MG63 (cell line): ENCODE results near the gene NXPH3. TPM values are rescaled to one million over a fixed set of nuclear protein-coding genes. Genes with fewer than 3 reads are reported as not detected.
"Not testable (repeated sequence)": the region's sequence is repeated elsewhere in the genome, so short reads cannot be mapped to it uniquely, and the experiment has no call there.

Experiments
- DNase-seq: peaks from one replicate; pipeline ENCODE4 v3.0.0-alpha.2; 2020
- H3K27me3 ChIP-seq: fragments of 250-450 bp; sonication (Bioruptor Pico); 2 replicates; pipeline ENCODE4 v1.5.1; 2020; ENCODE audit warnings: mild to moderate bottlenecking, moderate library complexity
- H3K36me3 ChIP-seq: fragments of 250-450 bp; sonication (Bioruptor Pico); 2 replicates; pipeline ENCODE4 v1.5.1; 2020; ENCODE audit warnings: mild to moderate bottlenecking, moderate library complexity
- H3K4me3 ChIP-seq: fragments of 250-450 bp; sonication (Bioruptor Pico); 2 replicates; pipeline ENCODE4 v1.5.1; 2020; ENCODE audit warnings: mild to moderate bottlenecking, moderate library complexity
- H3K9me3 ChIP-seq: fragments of 250-450 bp; sonication (Bioruptor Pico); 2 replicates; pipeline ENCODE4 v1.5.1; 2020; ENCODE audit warnings: mild to moderate bottlenecking, moderate library complexity
- total RNA-seq: library from RNA; depleted of rRNA; stranded (reverse); fragments of >200 nt; shearing (Covaris generic); gene quantifications from 2 replicates; pipeline ENCODE4 v1.2.3, GENCODE V29; 2014; ENCODE audit warnings: low replicate concordance; rRNA removed

Gene NXPH3
- total RNA-seq = 0.36 TPM in 1 of 2 replicates, not detected in the other

GRCh38 chr17:49575679-49576087 lies at the start of gene NXPH3:
Gene NXPH3 (plus strand): TSS chr17:49575871. CDS start chr17:49576220, 349 bp downstream.
- Histone ChIP-seq H3K36me3 (no peaks in the 10 kb centered on the region), H3K4me3 (peak within 1 kb of the TSS; percentile 45), H3K27me3 (peaks cover 27% of the 10 kb centered on the region), H3K9me3 (no peaks in the 10 kb centered on the region)
- DNase-seq = peak; percentile 53

GRCh38 chr17:49527927-49528651 lies 47.6 kb upstream of the NXPH3 start:
- DNase-seq = no peak
- H3K9me3 ChIP-seq = no peaks in the 10 kb centered on the region
- peaks cover 5% of the 10 kb centered on the region; the same call in 1 of the 2 replicates for H3K27me3 ChIP-seq
- no peak overlapping the region for H3K4me3 ChIP-seq
- H3K36me3 ChIP-seq = no peaks in the 10 kb centered on the region

GRCh38 chr17:49528966-49529365 lies 46.7 kb upstream of the NXPH3 start:
- peaks cover 12% of the 10 kb centered on the region; the same call in 1 of the 2 replicates for H3K27me3 ChIP-seq
- DNase-seq = no peak
- no peaks in the 10 kb centered on the region for H3K9me3 ChIP-seq
- no peaks in the 10 kb centered on the region for H3K36me3 ChIP-seq
- no peak overlapping the region for H3K4me3 ChIP-seq

GRCh38 chr17:49530118-49530517 lies 45.6 kb upstream of the NXPH3 start:
- Histone ChIP-seq H3K4me3 (no peak overlapping the region), H3K36me3 (no peaks in the 10 kb centered on the region), H3K9me3 (no peaks in the 10 kb centered on the region), H3K27me3 (peaks cover 15% of the 10 kb centered on the region; the same call in 1 of the 2 replicates)
- DNase-seq = no peak

GRCh38 chr17:49543860-49544259 lies 31.8 kb upstream of the NXPH3 start:
- H3K9me3 ChIP-seq = peaks cover 8% of the 10 kb centered on the region
- no peaks in the 10 kb centered on the region for H3K27me3 ChIP-seq
- no peaks in the 10 kb centered on the region for H3K36me3 ChIP-seq
- DNase-seq = no peak
- no peak overlapping the region for H3K4me3 ChIP-seq

- Histone ChIP-seq H3K9me3 (peaks cover 8% of the 10 kb centered on the region), H3K4me3 (no peak overlapping the region), H3K36me3 (no peaks in the 10 kb centered on the region), H3K27me3 (no peaks in the 10 kb centered on the region)
- DNase-seq = no peak
Measured at GRCh38 chr17:49545007-49545660, 30.5 kb upstream of the NXPH3 start.

- Histone ChIP-seq H3K9me3 (peaks cover 6% of the 10 kb centered on the region), H3K4me3 (no peak overlapping the region), H3K27me3 (no peaks in the 10 kb centered on the region), H3K36me3 (no peaks in the 10 kb centered on the region)
- no peak for DNase-seq
Measured at GRCh38 chr17:49545806-49546545, 29.7 kb upstream of the NXPH3 start.

- Histone ChIP-seq H3K27me3 (no peaks in the 10 kb centered on the region), H3K36me3 (no peaks in the 10 kb centered on the region), H3K4me3 (no peak overlapping the region), H3K9me3 (peaks cover 2% of the 10 kb centered on the region; the same call in 1 of the 2 replicates)
- no peak for DNase-seq
Measured at GRCh38 chr17:49546546-49547535, 28.8 kb upstream of the NXPH3 start.

- Histone ChIP-seq H3K27me3 (no peaks in the 10 kb centered on the region), H3K4me3 (no peak overlapping the region), H3K36me3 (no peaks in the 10 kb centered on the region), H3K9me3 (peaks cover 2% of the 10 kb centered on the region; the same call in 1 of the 2 replicates)
- no peak for DNase-seq
Measured at GRCh38 chr17:49547566-49547965, 28.1 kb upstream of the NXPH3 start.

GRCh38 chr17:49548051-49548505 lies 27.6 kb upstream of the NXPH3 start:
- Histone ChIP-seq H3K27me3 (no peaks in the 10 kb centered on the region), H3K36me3 (no peaks in the 10 kb centered on the region), H3K9me3 (peaks cover 2% of the 10 kb centered on the region; the same call in 1 of the 2 replicates), H3K4me3 (no peak overlapping the region)
- no peak for DNase-seq

GRCh38 chr17:49548506-49549310 lies 27.0 kb upstream of the NXPH3 start:
- Histone ChIP-seq H3K36me3 (no peaks in the 10 kb centered on the region), H3K9me3 (peaks cover 1% of the 10 kb centered on the region; the same call in 1 of the 2 replicates), H3K27me3 (no peaks in the 10 kb centered on the region), H3K4me3 (no peak overlapping the region)
- DNase-seq = peak; percentile 54

GRCh38 chr17:49549311-49549605 lies 26.4 kb upstream of the NXPH3 start:
- Histone ChIP-seq H3K27me3 (no peaks in the 10 kb centered on the region), H3K36me3 (no peaks in the 10 kb centered on the region), H3K4me3 (no peak overlapping the region), H3K9me3 (no peaks in the 10 kb centered on the region)
- no peak for DNase-seq

- no peak for DNase-seq
- Histone ChIP-seq H3K27me3 (no peaks in the 10 kb centered on the region), H3K36me3 (no peaks in the 10 kb centered on the region), H3K9me3 (no peaks in the 10 kb centered on the region), H3K4me3 (no peak overlapping the region)
Measured at GRCh38 chr17:49549691-49550678, 25.7 kb upstream of the NXPH3 start.

- not testable (repeated sequence) for H3K27me3 ChIP-seq, H3K36me3 ChIP-seq, DNase-seq, H3K9me3 ChIP-seq, H3K4me3 ChIP-seq
Measured at GRCh38 chr17:49550764-49551163, 24.9 kb upstream of the NXPH3 start.
